NCI-H2029 (cell line): ENCODE results near the gene PSKH1.
"Not testable (repeated sequence)": the region's sequence is repeated elsewhere in the genome, so short reads cannot be mapped to it uniquely, and the experiment has no call there.

ENCODE experiments used
- DNase-seq: peaks from one replicate; lab custom pipeline; 2025; lab: John Stamatoyannopoulos, UW

The PSKH1 gene

GRCh38 chr16:67888331-67888730 is 4.7 kb upstream of the PSKH1 start:
- DNase-seq = no peak

GRCh38 chr16:67892375-67892774 is 679 bp upstream of the PSKH1 start:
- DNase-seq = no peak

GRCh38 chr16:67893743-67894399 is 817 bp downstream of the PSKH1 start:
- no peak for DNase-seq

- no peak for DNase-seq
Measured at GRCh38 chr16:67897231-67897630, 4.2 kb downstream of the PSKH1 start.

GRCh38 chr16:67901734-67902133 is 8.7 kb downstream of the PSKH1 start:
- DNase-seq = no peak

- no peak for DNase-seq
Measured at GRCh38 chr16:67902831-67903230, 9.8 kb downstream of the PSKH1 start.

GRCh38 chr16:67907397-67908180 is 14.5 kb downstream of the PSKH1 start:
- no peak for DNase-seq

GRCh38 chr16:67909056-67909742 is 16.1 kb downstream of the PSKH1 start:
- no peak for DNase-seq

- DNase-seq = no peak
Measured at GRCh38 chr16:67910158-67910557, 17.1 kb downstream of the PSKH1 start.

- no peak for DNase-seq
Measured at GRCh38 chr16:67914758-67915495, 21.9 kb downstream of the PSKH1 start.

GRCh38 chr16:67915496-67915769 is 22.4 kb downstream of the PSKH1 start:
- not testable (repeated sequence) for DNase-seq

- DNase-seq = no peak
Measured at GRCh38 chr16:67915831-67916723, 23.0 kb downstream of the PSKH1 start.

GRCh38 chr16:67917140-67917851 is 24.2 kb downstream of the PSKH1 start:
- DNase-seq = peak; percentile 44

- peak; percentile 72 for DNase-seq
Measured at GRCh38 chr16:67917852-67918236, 24.8 kb downstream of the PSKH1 start.

GRCh38 chr16:67919622-67920221 is 26.7 kb downstream of the PSKH1 start:
- peak; percentile 43 for DNase-seq

GRCh38 chr16:67922221-67922620 is 29.2 kb downstream of the PSKH1 start:
- DNase-seq = no peak

GRCh38 chr16:67922740-67923139 is 29.7 kb downstream of the PSKH1 start:
- peak; percentile 82 for DNase-seq

GRCh38 chr16:67923414-67924116 is 30.5 kb downstream of the PSKH1 start:
- peak; percentile 72 for DNase-seq

GRCh38 chr16:67924140-67924906 is 31.3 kb downstream of the PSKH1 start:
- no peak for DNase-seq
